ACC112 (cell line): ENCODE results near the gene HTR3B.
A peak's percentile ranks its signal among the peaks of the same experiment; 100 is the strongest.

Source experiments
- H2AFZ ChIP-seq: fragments of 200-600 bp; sonication (generic); one replicate; pipeline ENCODE4 v1.6.0; 2017; ENCODE audit warnings: antibody characterized with exemption, low read length; ENCODE audit not compliant: unreplicated experiment
- H3K27ac ChIP-seq: fragments of 200-600 bp; sonication (generic); 2 replicates; pipeline ENCODE4 v1.5.1; 2014; ENCODE audit warnings: low read depth, mild to moderate bottlenecking, antibody characterized with exemption, low read length, moderate library complexity
- H3K27me3 ChIP-seq: fragments of 200-600 bp; sonication (generic); 2 replicates; pipeline ENCODE4 v1.6.1; 2014; ENCODE audit warnings: mild to moderate bottlenecking, antibody characterized with exemption, low read length, moderate library complexity, mixed read lengths; ENCODE audit not compliant: insufficient read depth
- H3K36me3 ChIP-seq: fragments of 200-600 bp; sonication (generic); 2 replicates; pipeline ENCODE4 v1.6.1; 2016; ENCODE audit warnings: mild to moderate bottlenecking, antibody characterized with exemption, low read length, moderate library complexity, mixed read lengths; ENCODE audit not compliant: insufficient read depth
- H3K4me1 ChIP-seq: fragments of 200-600 bp; sonication (generic); one replicate; pipeline ENCODE4 v1.6.1; 2016; ENCODE audit warnings: low read length, mixed read lengths; ENCODE audit not compliant: insufficient read depth, unreplicated experiment, control insufficient read depth
- H3K4me3 ChIP-seq: fragments of 200-600 bp; sonication (generic); 2 replicates; pipeline ENCODE4 v1.5.1; 2014; ENCODE audit warnings: mild to moderate bottlenecking, low read depth, low read length
- H3K79me2 ChIP-seq: fragments of 200-600 bp; sonication (generic); one replicate; pipeline ENCODE4 v1.6.0; 2016; ENCODE audit warnings: low read length; ENCODE audit not compliant: control insufficient read depth, unreplicated experiment, insufficient read depth

Gene HTR3B

GRCh38 chr11:113885897-113886296 is 18.7 kb upstream of the HTR3B start:
- Histone ChIP-seq H3K4me1 (no peaks in the 10 kb centered on the region), H3K4me3 (no peak overlapping the region), H3K27ac (no peak overlapping the region), H3K36me3 (no peaks in the 10 kb centered on the region), H3K27me3 (no peaks in the 10 kb centered on the region), H2AFZ (no peak overlapping the region), H3K79me2 (no peaks in the 10 kb centered on the region)

GRCh38 chr11:113888848-113889247 is 15.7 kb upstream of the HTR3B start:
- no peak overlapping the region for H3K4me3 ChIP-seq
- no peaks in the 10 kb centered on the region for H3K4me1 ChIP-seq
- no peaks in the 10 kb centered on the region for H3K79me2 ChIP-seq
- H2AFZ ChIP-seq, result no peak overlapping the region
- no peaks in the 10 kb centered on the region for H3K36me3 ChIP-seq
- no peaks in the 10 kb centered on the region for H3K27me3 ChIP-seq
- H3K27ac ChIP-seq, result no peak overlapping the region

GRCh38 chr11:113894421-113894996 is 10.1 kb upstream of the HTR3B start:
- Histone ChIP-seq H3K79me2 (no peaks in the 10 kb centered on the region), H3K4me1 (no peaks in the 10 kb centered on the region), H3K36me3 (no peaks in the 10 kb centered on the region), H3K4me3 (no peak overlapping the region), H3K27ac (no peak overlapping the region), H3K27me3 (peaks cover 6% of the 10 kb centered on the region; the same call in 1 of the 2 replicates), H2AFZ (no peak overlapping the region)

GRCh38 chr11:113895367-113896155 is 9.0 kb upstream of the HTR3B start:
- no peaks in the 10 kb centered on the region for H3K36me3 ChIP-seq
- H3K27me3 ChIP-seq, result peaks cover 6% of the 10 kb centered on the region; the same call in 1 of the 2 replicates
- H3K4me3 ChIP-seq, result no peak overlapping the region
- no peaks in the 10 kb centered on the region for H3K79me2 ChIP-seq
- H3K4me1 ChIP-seq, result no peaks in the 10 kb centered on the region
- H2AFZ ChIP-seq, result peak overlapping the region; percentile 72
- no peak overlapping the region for H3K27ac ChIP-seq

GRCh38 chr11:113896156-113896879 is 8.3 kb upstream of the HTR3B start:
- Histone ChIP-seq H3K27ac (no peak overlapping the region), H3K27me3 (peaks cover 12% of the 10 kb centered on the region), H3K4me3 (no peak overlapping the region), H3K79me2 (no peaks in the 10 kb centered on the region), H3K36me3 (no peaks in the 10 kb centered on the region), H2AFZ (peak overlapping the region; percentile 72), H3K4me1 (no peaks in the 10 kb centered on the region)

- Histone ChIP-seq H3K4me3 (no peak overlapping the region), H3K36me3 (no peaks in the 10 kb centered on the region), H2AFZ (no peak overlapping the region), H3K27me3 (peaks cover 58% of the 10 kb centered on the region), H3K27ac (no peak overlapping the region), H3K79me2 (no peaks in the 10 kb centered on the region), H3K4me1 (no peaks in the 10 kb centered on the region)
These were observed 3.5 kb upstream of the HTR3B start for GRCh38 chr11:113901141-113901540.

GRCh38 chr11:113906038-113906437 is 1.4 kb downstream of the HTR3B start:
- peaks cover 89% of the 10 kb centered on the region for H3K27me3 ChIP-seq
- H3K36me3 ChIP-seq, result no peaks in the 10 kb centered on the region
- H3K79me2 ChIP-seq, result no peaks in the 10 kb centered on the region
- no peak overlapping the region for H3K27ac ChIP-seq
- H3K4me1 ChIP-seq, result no peaks in the 10 kb centered on the region
- no peak overlapping the region for H3K4me3 ChIP-seq
- no peak overlapping the region for H2AFZ ChIP-seq

- Histone ChIP-seq H3K36me3 (no peaks in the 10 kb centered on the region), H3K4me3 (no peak overlapping the region), H3K4me1 (no peaks in the 10 kb centered on the region), H3K27ac (no peak overlapping the region), H2AFZ (no peak overlapping the region), H3K27me3 (peaks cover 85% of the 10 kb centered on the region), H3K79me2 (no peaks in the 10 kb centered on the region)
These were observed 1.9 kb downstream of the HTR3B start for GRCh38 chr11:113906516-113906915.

- Histone ChIP-seq H3K4me1 (no peaks in the 10 kb centered on the region), H3K79me2 (no peaks in the 10 kb centered on the region), H3K36me3 (no peaks in the 10 kb centered on the region), H3K27me3 (peaks cover 79% of the 10 kb centered on the region), H2AFZ (no peak overlapping the region), H3K4me3 (no peak overlapping the region), H3K27ac (no peak overlapping the region)
These were observed 2.6 kb downstream of the HTR3B start for GRCh38 chr11:113907152-113907551.

- H3K27ac ChIP-seq, result no peak overlapping the region
- peaks cover 76% of the 10 kb centered on the region for H3K27me3 ChIP-seq
- H3K36me3 ChIP-seq, result no peaks in the 10 kb centered on the region
- H3K4me1 ChIP-seq, result no peaks in the 10 kb centered on the region
- H2AFZ ChIP-seq, result no peak overlapping the region
- no peak overlapping the region for H3K4me3 ChIP-seq
- H3K79me2 ChIP-seq, result no peaks in the 10 kb centered on the region
These were observed 3.1 kb downstream of the HTR3B start for GRCh38 chr11:113907681-113908080.
